Mucosa of stomach (tissue), 1 donor: ENCODE results near the gene CAMTA1.
"Not testable (repeated sequence)": the region's sequence is repeated elsewhere in the genome, so short reads cannot be mapped to it uniquely, and the experiment has no call there.

Experiments used
- H3K27me3 ChIP-seq: one replicate; pipeline ENCODE4 v1.7.0; 2013; ENCODE audit warnings: mild to moderate bottlenecking, low read length; ENCODE audit not compliant: control insufficient read depth, insufficient read depth
- H3K36me3 ChIP-seq: one replicate; pipeline ENCODE4 v1.7.0; 2013; ENCODE audit warnings: low read length; ENCODE audit not compliant: control insufficient read depth, insufficient read depth
- H3K4me1 ChIP-seq: one replicate; pipeline ENCODE4 v1.7.0; 2013; ENCODE audit warnings: mild to moderate bottlenecking, low read length; ENCODE audit not compliant: control insufficient read depth, insufficient read depth
- H3K4me3 ChIP-seq: one replicate; pipeline ENCODE4 v1.7.0; 2013; ENCODE audit warnings: low read length
- H3K9ac ChIP-seq: one replicate; pipeline ENCODE4 v1.7.0; 2013; ENCODE audit warnings: mild to moderate bottlenecking, low read length, moderate library complexity
- H3K9me3 ChIP-seq: one replicate; pipeline ENCODE4 v1.7.0; 2013; ENCODE audit warnings: mild to moderate bottlenecking, low read length, moderate library complexity; ENCODE audit not compliant: control insufficient read depth
- donor health status: Pancreatic carcinoma.

The CAMTA1 gene

DNA sequence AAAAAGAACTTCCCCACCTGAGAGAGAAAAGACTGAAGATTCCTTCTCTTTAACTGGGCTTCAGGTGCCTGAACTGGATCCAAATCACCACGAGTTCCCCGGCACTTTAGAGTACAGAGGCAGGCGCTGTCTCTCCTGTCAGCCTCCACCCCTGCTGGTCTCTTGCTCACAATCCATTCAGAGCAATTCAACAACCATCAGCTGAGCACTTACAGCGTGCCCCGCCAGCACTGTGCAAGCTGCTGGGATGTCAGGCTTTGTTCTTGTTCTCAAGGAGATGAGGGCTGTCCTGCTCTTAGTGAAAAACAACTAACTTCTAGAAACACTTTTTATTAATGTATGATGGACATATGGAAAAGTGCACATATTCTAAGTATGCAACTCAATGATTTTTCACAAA is 917.1 kb downstream of the CAMTA1 start:
- Histone ChIP-seq H3K9ac (no peak overlapping the region), H3K9me3 (no peaks in the 10 kb centered on the region), H3K27me3 (peaks cover 22% of the 10 kb centered on the region), H3K4me3 (no peak overlapping the region), H3K4me1 (peaks cover 4% of the 10 kb centered on the region), H3K36me3 (no peaks in the 10 kb centered on the region)

DNA sequence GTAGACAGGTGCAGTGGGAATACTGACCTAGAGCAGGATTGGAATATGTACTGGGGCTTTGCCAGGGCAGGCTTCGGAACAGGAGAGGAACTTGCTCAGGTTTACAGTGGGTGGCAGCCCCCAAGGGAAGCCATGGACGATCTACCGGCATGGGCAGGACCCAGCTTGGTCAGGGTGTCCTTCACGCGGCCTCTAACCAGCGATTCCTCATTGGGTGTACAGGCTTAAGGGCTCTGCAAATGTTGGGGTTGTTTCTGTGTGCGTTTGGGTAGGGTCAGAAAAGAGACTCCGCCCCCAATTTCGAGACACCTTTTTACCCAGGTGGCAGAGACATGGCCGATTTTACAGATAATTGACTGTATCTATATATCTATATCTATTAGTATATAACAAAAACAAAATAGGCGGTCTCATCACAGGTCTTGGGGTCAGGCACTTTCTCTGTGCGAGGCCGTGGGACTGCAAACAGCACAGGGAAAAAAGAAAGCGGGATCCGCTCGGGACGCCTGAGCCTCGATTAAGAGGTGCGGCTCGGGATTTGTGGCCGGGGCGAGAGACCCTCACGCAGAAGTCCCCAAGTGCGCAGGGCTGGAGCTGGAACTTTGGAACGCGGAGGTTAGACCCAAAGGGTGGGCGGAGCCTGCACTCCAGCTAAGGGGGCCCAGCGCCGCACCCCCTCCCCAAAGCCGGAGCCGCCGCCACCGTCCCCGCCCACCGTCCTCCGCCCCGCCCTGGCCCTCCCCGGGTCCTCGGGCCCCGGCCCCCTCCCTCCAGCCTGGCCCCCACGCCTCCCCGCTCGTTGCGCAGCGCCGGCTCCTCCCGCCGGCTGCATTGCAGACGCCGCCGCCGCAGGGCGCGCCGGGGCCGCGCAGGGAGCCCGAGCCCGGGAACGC is 918.3 kb downstream of the CAMTA1 start:
- H3K36me3 ChIP-seq: no peaks in the 10 kb centered on the region
- no peaks in the 10 kb centered on the region for H3K9me3 ChIP-seq
- H3K4me3 ChIP-seq: no peak overlapping the region
- H3K9ac ChIP-seq: no peak overlapping the region
- H3K4me1 ChIP-seq: peaks cover 4% of the 10 kb centered on the region
- H3K27me3 ChIP-seq: peaks cover 19% of the 10 kb centered on the region

DNA sequence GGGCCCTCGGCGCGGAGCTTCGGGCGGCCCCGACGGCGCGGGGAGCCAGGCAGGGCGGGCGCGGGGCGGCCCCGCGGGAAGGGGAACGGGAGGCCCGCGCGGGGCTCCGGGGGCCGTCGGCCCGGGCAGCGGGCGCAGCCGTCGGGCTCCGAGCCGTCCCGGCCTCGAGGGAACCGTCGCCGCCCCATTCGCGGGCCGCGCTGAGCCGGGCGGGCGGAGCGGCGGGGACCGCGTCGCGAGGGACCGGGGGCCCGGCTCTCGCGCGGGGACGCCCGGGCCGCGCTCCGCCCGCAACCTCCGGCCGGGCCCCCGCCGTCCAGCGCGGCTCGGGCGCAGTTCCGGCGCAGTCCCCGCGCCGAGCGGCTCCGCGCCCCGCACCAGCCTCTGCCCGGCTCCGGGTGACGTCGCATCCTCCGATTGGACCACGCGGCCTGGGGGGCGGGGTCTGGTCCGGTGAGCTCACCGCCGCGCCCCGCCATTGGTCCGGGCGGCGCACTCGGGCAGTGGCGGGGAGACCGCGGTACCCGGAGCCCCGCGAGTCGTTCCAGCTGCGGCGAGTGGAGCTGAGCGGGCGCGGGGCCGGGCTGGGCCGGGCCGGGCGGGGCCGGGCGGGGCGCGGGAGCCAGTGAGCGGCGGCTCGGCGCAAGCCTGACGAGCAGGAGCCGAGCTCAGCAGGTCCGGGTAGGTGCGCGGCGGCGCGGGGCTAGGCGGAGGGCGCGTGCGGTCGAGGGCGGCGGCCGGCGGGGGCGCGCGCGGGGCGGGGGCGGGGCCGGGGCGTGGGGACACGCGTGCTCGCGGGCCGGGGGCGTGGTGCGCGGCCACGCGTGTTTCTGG is 919.2 kb downstream of the CAMTA1 start:
- H3K9ac ChIP-seq: no peak overlapping the region
- H3K4me1 ChIP-seq: peaks cover 4% of the 10 kb centered on the region
- no peaks in the 10 kb centered on the region for H3K9me3 ChIP-seq
- no peak overlapping the region for H3K4me3 ChIP-seq
- no peaks in the 10 kb centered on the region for H3K36me3 ChIP-seq
- peaks cover 19% of the 10 kb centered on the region for H3K27me3 ChIP-seq

DNA sequence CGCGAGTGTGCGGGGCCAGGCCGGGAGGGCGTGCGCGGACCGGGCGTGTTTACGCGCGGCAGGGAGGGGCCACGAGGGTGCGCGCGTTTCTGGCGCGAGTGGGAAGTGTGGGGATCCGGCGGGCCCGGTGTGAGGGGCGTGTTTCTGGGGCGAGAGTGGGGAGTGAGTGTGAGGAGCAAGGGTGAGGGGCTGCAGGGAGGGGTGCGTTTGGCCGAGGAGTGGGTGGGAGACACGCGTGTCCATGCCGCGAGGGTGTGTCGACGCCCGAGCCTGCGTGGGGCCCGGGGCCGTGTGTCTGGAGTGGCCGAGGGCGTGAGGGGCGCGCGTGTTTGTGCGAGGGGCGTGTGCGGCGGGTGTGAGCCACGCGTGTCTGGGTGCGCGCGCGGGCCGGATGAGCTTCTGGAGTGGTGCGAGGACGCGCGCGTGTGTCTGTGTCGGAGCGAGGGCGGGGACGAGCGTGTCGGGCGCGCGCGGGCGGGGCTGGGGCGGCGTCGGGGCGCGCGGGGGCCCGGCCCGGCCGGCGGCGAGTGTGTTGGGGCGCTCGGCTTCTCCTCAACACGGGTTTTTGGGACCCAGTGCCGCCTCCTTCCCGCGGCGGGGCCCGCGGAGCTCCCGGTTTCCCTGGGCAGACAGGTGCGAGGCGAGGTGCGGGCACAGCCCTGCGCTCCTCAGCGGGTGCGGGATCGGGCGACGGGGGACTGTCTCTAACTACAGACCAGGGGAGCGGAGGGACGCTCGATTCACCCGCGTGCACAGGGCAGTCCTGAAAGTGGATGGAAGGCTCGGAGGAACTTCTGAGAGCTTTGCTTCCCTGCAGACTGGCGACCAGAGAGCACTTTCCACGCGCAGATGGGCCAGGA is 920.0 kb downstream of the CAMTA1 start:
- H3K4me3 ChIP-seq: no peak overlapping the region
- H3K9me3 ChIP-seq: no peaks in the 10 kb centered on the region
- H3K36me3 ChIP-seq: no peaks in the 10 kb centered on the region
- H3K9ac ChIP-seq: peak overlapping the region; percentile 53
- peaks cover 4% of the 10 kb centered on the region for H3K4me1 ChIP-seq
- H3K27me3 ChIP-seq: peaks cover 19% of the 10 kb centered on the region

DNA sequence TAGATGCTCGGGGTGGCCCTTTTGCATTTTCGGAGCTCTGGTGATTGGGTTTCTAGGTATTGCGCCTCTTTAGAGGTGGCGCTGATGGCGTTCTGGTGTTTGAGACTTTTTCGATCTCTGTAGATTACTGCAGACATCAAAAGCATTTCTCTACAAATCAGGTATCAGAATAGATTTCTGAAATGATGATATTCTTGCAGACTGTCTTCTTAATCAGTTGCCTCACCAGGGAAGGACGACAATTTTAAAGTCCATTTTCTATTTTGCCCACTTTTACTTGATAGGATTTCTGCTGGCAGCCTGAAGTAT is 920.6 kb downstream of the CAMTA1 start:
- H3K9me3 ChIP-seq: no peaks in the 10 kb centered on the region
- peaks cover 4% of the 10 kb centered on the region for H3K4me1 ChIP-seq
- H3K27me3 ChIP-seq: peaks cover 19% of the 10 kb centered on the region
- no peak overlapping the region for H3K4me3 ChIP-seq
- no peaks in the 10 kb centered on the region for H3K36me3 ChIP-seq
- no peak overlapping the region for H3K9ac ChIP-seq

DNA sequence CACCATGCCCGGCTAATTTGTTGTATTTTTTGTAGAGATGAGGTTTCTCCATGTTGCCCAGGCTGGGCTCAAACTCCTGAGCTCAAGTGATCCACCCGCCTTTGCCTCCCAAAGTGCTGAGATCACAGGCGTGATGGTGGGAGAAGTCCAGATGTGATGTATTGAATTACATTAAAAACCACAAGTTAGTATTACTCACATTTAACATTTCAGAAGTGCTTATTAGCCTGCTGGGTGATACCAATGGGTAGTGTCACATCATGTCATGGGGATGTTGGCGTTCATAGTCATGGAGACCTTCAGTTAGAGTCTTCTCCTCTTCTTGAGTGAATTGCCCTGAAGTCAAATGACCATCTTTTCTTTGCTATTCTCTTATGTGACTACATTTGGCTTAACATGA is 922.3 kb downstream of the CAMTA1 start:
- H3K4me1 ChIP-seq: peaks cover 4% of the 10 kb centered on the region
- H3K9ac ChIP-seq: no peak overlapping the region
- no peaks in the 10 kb centered on the region for H3K9me3 ChIP-seq
- H3K4me3 ChIP-seq: no peak overlapping the region
- peaks cover 8% of the 10 kb centered on the region for H3K27me3 ChIP-seq
- no peaks in the 10 kb centered on the region for H3K36me3 ChIP-seq

GRCh38 chr1:7708065-7708464 is 922.8 kb downstream of the CAMTA1 start:
- not testable (repeated sequence) for H3K4me1 ChIP-seq, H3K4me3 ChIP-seq, H3K27me3 ChIP-seq, H3K9ac ChIP-seq, H3K9me3 ChIP-seq, H3K36me3 ChIP-seq

DNA sequence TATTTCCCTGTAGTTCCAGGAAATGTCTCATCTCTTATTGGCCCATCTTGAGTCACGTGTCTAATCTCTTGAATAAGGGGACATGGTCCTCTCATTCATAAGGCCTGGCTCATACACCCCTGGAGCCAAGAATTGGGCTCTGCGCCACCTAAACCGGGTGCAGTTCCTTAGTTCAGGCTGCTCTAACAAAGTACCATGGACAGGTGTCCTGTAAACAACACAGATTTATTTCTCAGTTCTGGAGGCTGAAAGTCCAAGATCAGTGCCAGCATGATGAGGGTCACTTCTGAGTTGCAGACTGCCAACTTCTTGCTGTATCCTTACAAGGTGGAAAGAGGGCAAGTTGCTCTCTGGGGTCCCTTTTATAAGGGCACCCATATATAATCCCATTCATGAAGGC is 925.6 kb downstream of the CAMTA1 start:
- Histone ChIP-seq H3K4me3 (no peak overlapping the region), H3K27me3 (no peaks in the 10 kb centered on the region), H3K4me1 (no peaks in the 10 kb centered on the region), H3K9ac (no peak overlapping the region), H3K9me3 (no peaks in the 10 kb centered on the region), H3K36me3 (no peaks in the 10 kb centered on the region)

GRCh38 chr1:7712731-7713323 is 927.6 kb downstream of the CAMTA1 start:
- no peaks in the 10 kb centered on the region for H3K27me3 ChIP-seq
- H3K4me3 ChIP-seq: no peak overlapping the region
- no peaks in the 10 kb centered on the region for H3K36me3 ChIP-seq
- H3K4me1 ChIP-seq: no peaks in the 10 kb centered on the region
- no peak overlapping the region for H3K9ac ChIP-seq
- no peaks in the 10 kb centered on the region for H3K9me3 ChIP-seq

- Histone ChIP-seq H3K36me3 (no peaks in the 10 kb centered on the region), H3K27me3 (no peaks in the 10 kb centered on the region), H3K9me3 (no peaks in the 10 kb centered on the region), H3K4me1 (no peaks in the 10 kb centered on the region), H3K4me3 (no peak overlapping the region), H3K9ac (no peak overlapping the region)
Measured at GRCh38 chr1:7716506-7716905, 931.3 kb downstream of the CAMTA1 start.

- Histone ChIP-seq H3K9me3 (no peaks in the 10 kb centered on the region), H3K4me1 (no peaks in the 10 kb centered on the region), H3K9ac (no peak overlapping the region), H3K27me3 (no peaks in the 10 kb centered on the region), H3K36me3 (no peaks in the 10 kb centered on the region), H3K4me3 (no peak overlapping the region)
Measured at GRCh38 chr1:7717748-7718368, 932.6 kb downstream of the CAMTA1 start.
